ENCODE results near the gene CCDC182.

CCDC182 gene

DNA sequence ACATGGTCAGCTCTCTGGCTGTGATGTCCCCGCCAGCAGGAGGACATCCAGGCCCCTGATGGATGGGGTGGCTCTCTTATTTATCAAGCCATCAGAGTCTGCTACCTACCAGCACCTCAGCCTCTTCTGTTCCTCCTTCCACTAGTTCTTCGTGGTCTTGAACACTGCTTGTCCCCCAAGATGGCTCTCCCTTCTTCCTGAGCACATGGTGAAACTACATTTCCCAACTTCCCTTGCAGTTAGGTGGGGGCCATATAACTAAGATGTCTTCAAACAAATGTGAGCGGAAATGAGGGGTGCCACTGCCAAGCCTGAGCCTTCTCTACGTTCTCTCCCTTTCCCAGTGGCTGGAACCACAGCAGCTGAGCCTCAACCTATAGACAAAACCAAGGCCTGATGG, 29.8 kb upstream of the CCDC182 start:
- TF ChIP-seq, protein P1, sequence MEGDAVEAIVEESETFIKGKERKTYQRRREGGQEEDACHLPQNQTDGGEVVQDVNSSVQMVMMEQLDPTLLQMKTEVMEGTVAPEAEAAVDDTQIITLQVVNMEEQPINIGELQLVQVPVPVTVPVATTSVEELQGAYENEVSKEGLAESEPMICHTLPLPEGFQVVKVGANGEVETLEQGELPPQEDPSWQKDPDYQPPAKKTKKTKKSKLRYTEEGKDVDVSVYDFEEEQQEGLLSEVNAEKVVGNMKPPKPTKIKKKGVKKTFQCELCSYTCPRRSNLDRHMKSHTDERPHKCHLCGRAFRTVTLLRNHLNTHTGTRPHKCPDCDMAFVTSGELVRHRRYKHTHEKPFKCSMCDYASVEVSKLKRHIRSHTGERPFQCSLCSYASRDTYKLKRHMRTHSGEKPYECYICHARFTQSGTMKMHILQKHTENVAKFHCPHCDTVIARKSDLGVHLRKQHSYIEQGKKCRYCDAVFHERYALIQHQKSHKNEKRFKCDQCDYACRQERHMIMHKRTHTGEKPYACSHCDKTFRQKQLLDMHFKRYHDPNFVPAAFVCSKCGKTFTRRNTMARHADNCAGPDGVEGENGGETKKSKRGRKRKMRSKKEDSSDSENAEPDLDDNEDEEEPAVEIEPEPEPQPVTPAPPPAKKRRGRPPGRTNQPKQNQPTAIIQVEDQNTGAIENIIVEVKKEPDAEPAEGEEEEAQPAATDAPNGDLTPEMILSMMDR (conservative IDR thresholded peaks at IDR 0.05; ENCODE audit: control insufficient read depth, insufficient read depth, low read depth, low read length), result no peak
- H3K4me3 ChIP-seq (ENCODE audit: control insufficient read depth, low read depth, low read length), result no peak overlapping the region
- DNase-seq (ENCODE audit: low read depth), result no peak

DNA sequence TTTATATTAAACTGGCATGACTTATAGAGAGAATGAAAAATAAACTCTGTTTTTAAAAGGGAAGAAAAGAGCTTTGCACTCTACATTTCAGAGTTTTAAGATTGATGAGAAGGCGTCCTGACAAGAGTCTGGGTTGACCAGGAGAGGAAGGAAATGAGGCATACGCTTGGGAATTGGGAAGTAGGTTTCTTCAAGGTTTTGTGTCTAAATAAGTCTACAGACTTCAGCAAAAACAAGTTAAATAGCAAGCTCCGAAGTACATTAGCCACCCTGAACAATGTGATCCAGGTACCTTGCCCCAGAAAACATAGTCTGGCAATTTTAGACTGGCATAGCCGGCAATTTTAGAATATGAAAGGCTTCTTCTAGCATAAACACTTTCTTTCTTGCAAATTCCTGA, 28.5 kb upstream of the CCDC182 start:
- TF ChIP-seq, protein P1 (conservative IDR thresholded peaks at IDR 0.05; ENCODE audit: control insufficient read depth, insufficient read depth, low read depth, low read length), result no peak
- no peak overlapping the region for H3K4me3 ChIP-seq (ENCODE audit: control insufficient read depth, low read depth, low read length)
- DNase-seq (ENCODE audit: low read depth), result no peak

DNA sequence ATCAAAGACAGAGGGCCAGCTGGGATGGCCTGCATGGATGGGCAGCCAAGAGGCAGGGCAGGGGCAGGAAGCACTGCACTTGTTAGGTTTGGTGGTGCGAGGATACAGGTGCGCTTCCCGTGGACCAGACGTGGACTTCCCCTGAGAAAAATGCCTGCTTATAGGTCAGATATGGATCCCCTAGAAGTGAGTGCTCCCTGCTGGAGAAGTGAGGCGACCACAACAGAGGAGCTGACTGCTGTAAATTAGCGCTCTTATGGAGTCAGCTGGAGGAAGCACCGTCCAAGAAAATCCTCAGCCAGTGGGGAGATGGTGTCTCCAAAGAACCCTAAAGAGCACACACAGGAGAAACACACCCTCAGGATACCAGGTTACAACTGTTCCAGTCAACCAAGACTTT, 27.7 kb upstream of the CCDC182 start:
- DNase-seq (ENCODE audit: low read depth), result no peak
- no peak overlapping the region for H3K4me3 ChIP-seq (ENCODE audit: control insufficient read depth, low read depth, low read length)
- TF ChIP-seq, protein P1 (conservative IDR thresholded peaks at IDR 0.05; ENCODE audit: control insufficient read depth, insufficient read depth, low read depth, low read length), result no peak

DNA sequence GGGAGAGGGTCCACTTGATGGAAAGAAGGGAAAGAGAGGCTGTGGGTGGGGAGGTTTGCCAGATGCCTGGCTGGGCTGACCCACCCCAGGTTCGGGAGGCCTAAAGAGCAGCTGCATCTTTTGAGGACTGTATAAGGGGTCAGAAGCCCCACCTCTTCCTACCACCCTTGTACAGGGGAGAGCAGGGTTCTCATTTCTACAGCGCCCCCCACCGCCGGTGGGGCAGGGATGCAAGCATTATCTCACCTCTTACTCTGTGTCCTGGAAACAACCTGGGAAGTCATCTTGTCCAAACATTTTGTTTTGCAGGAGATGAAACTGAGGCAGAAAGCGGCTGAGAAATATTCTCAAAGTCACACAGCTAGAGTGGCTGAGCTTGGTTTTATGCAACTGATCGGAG, 22.5 kb upstream of the CCDC182 start:
- no peak overlapping the region for H3K4me3 ChIP-seq (ENCODE audit: control insufficient read depth, low read depth, low read length)
- no peak for DNase-seq (ENCODE audit: low read depth)
- TF ChIP-seq, protein P1 (conservative IDR thresholded peaks at IDR 0.05; ENCODE audit: control insufficient read depth, insufficient read depth, low read depth, low read length), result no peak

DNA sequence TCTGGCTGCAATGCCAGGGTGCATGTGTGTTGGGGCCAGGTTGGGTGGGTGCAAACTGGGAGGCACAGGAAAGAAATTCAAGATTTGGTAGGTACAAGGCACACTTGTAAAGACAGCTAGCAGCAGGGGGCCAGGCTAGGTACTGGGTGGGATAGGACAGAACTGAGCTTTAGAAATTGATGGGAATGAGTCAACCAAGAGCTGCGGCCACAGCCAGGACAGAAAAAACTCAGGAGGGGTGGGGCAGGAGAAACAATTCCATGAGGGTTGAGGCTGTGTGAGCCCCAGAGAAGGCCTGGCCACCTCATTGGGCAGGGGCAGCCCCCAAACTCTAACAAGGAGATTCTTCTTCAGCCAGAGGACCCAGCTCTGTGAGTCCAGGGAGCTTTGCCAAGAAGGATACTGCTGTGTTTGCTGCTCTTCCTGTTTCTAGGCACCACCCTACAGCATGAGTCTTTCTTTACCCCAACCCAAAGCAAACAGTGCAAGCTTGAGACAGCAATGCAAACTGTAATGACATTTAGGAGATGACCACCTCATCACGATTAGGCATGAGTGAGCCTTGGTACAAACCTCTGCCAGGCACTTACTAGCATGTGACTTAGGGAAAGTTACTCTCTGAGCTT, 21.3 kb upstream of the CCDC182 start:
- no peak overlapping the region for H3K4me3 ChIP-seq (ENCODE audit: control insufficient read depth, low read depth, low read length)
- no peak for DNase-seq (ENCODE audit: low read depth)
- TF ChIP-seq, protein P1 (conservative IDR thresholded peaks at IDR 0.05; ENCODE audit: control insufficient read depth, insufficient read depth, low read depth, low read length), result no peak

DNA sequence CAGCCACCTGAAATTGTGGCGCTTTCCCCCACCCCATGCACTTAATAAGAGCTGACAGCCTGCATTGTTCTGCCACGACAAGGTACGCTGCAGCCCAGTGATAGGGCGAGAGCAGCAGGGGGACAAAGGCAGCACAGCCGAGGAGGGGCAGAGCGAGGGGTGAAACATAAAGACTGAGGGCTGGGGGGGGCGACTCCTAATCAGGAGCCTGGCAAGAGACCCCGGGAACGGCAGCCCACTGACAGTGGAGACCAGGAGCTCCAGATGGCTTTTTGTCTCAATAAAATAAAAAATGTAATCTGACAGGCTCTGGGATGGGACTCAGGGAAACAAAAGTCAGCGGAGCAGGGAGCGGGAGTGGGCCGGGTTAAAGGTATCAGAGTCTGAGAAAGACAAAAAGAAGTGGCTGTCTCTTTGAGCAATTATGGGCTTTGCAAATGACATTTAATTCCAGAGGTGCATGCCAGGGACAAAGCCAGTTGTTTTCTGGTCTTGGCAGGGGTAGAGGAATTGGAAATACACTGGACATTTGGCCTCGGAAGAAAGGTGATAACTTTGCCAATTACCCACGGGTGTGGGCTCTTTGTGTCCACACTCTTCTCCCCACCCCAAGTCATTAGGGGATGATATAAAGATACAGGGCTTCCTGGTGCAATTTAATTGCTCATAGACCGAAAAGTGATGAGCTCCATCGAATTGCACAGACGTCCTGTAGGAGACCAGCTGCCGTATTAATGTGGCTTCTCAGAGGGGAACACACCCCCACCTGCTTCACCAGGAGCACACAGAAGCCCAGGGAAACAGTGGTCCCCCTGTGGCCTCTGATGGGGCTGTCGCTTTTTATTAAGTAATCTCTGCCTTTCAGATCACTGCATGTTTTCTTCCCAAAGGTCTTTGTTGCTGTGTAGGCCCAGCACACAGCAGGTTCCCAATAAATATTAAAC, 17.6 kb upstream of the CCDC182 start:
- TF ChIP-seq, protein P1 (conservative IDR thresholded peaks at IDR 0.05; ENCODE audit: control insufficient read depth, insufficient read depth, low read depth, low read length), result no peak
- H3K4me3 ChIP-seq (ENCODE audit: control insufficient read depth, low read depth, low read length), result no peak overlapping the region
- no peak for DNase-seq (ENCODE audit: low read depth)
